IMR-90 (cell line): ENCODE results near the gene PDE6A.

Experiments used
- CTCF ChIP-seq: conservative IDR thresholded peaks from 2 replicates; pipeline ENCODE4 v1.5.1; 2012; ENCODE audit warnings: mild to moderate bottlenecking, low read depth, low read length, improper control_type of control experiment
- MAZ ChIP-seq: IDR thresholded peaks from 2 replicates; pipeline ENCODE4 v1.6.1; 2012; ENCODE audit warnings: low read depth, mild to moderate bottlenecking, low read length, improper control_type of control experiment, moderate library complexity, borderline replicate concordance
- POLR2A ChIP-seq: IDR thresholded peaks from 2 replicates; pipeline ENCODE4 v1.6.1; 2012; ENCODE audit warnings: mild to moderate bottlenecking, low read depth, low read length
- RAD21 ChIP-seq: IDR thresholded peaks from 2 replicates; pipeline ENCODE4 v1.6.1; 2012; ENCODE audit warnings: low read length, improper control_type of control experiment

GRCh38 chr5:149851211-149851610, 93.4 kb downstream of the PDE6A start:
- TF ChIP-seq POLR2A = no peak
- no peak for TF ChIP-seq RAD21
- no peak for TF ChIP-seq CTCF
- TF ChIP-seq MAZ = no peak
